ENCODE data around the gene HIBCH.
A peak's percentile ranks its signal among the peaks of the same experiment; 100 is the strongest.
"Not testable (repeated sequence)": the region's sequence is repeated elsewhere in the genome, so short reads cannot be mapped to it uniquely, and the experiment has no call there.

Gene HIBCH

DNA sequence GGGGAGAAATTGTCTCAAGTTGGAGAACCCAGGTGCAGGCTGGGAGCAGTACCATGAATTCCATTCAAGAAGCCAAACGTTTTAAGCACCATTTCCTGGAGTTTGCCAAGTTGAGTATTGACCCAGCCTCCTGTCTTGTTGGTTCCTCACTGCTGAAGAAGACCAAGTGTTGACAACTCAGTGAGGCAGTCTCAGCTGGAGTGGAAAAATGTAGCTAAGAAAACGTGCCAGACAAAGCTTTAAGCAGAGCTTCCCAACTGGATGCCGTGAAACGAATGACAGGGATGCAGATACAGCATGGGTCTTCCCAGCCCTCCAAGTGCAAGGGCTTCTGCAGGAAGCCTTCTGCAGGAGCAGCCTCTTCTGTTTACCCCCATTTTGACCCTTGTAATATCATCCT lies 23.0 kb upstream of the HIBCH start:
- no peak for DNase-seq

GRCh38 chr2:190340369-190340768 lies 20.7 kb upstream of the HIBCH start:
- no peak for DNase-seq

- DNase-seq: no peak
These were observed 19.8 kb upstream of the HIBCH start for GRCh38 chr2:190339394-190339793.

DNA sequence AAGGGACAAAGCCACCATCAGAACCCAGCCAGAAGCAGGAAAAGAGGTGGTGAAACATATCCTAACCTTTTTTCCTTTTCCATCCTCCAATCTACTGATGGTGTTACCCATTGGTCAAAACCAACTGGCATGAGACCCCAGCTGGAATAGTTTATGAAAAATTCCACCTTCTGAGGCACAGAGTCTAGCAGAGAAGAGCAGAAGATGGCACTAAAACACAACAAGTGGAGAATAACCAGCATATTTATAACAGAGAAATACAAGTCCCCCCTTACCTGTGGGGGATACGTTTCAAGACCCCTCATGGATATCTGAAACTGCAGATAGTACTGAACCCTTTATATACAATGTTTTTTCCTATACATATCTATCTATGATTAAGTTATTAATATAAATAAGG lies 18.8 kb upstream of the HIBCH start:
- DNase-seq: no peak

DNA sequence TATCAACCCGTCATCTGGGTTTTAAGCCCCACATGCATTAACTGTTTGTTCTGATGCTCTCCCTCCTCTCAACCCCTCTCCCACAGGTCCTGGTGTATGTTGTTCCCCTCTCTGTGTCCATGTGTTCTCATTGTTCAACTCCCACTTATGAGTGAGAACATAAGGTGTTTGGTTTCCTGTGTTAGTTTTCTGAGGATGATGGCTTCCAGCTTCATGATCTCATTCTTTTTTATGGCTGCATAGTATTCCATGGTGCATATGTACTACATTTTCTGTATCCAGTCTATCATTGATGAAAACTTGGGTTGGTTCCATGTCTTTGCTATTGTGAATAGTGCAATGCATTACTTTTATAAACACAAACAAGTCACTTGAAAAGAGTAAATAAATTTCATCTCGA lies 16.8 kb upstream of the HIBCH start:
- no peak for DNase-seq

DNA sequence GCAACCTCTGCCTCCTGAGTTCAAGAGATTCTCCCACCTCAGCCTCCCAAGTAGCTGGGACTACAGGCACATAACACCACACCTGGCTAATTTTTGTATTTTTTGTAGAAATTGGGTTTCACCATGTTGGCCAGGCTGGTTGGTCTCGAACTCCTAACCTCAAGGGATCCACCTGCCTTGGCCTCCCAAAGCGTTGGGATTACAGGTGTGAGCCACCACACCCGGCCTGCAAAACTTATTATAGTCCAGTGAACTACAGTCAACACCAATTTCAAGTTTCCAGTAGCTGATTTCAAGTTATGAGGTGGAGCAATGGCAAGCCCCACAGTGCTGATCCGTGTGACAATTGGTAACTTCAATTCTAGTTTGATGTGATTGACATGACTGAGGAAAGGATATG lies 16.0 kb upstream of the HIBCH start:
- DNase-seq: not testable (repeated sequence)

GRCh38 chr2:190335225-190335559 lies 15.6 kb upstream of the HIBCH start:
- no peak for DNase-seq

GRCh38 chr2:190334479-190335224 lies 15.0 kb upstream of the HIBCH start:
- DNase-seq: no peak

GRCh38 chr2:190333928-190334327 lies 14.3 kb upstream of the HIBCH start:
- no peak for DNase-seq

GRCh38 chr2:190333395-190333794 lies 13.8 kb upstream of the HIBCH start:
- DNase-seq: no peak

DNA sequence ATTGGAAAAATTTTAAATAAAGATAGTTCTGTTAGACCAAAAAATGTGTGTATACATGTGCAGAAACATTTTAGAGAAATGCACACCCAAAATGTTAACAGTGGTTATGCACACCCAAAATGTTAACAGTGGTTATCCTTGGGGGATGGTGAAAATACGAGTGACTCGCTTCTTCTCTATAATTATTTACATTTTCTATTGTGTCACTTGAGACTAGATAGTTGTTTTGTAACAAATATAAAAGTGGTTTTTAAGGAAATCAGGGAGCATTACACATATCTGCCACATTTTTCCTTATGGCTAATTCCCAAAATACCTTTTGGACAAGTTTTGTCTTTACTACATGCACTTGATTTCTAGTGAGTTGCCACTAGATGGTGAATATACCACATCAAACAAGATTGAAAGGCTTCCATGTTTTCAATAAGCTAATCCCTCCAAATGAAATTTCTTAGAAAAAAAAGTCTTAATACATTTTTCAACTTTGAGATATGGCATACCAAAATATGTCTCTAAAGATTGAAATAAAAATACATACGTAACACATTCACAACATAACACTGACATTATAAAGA lies 9.0 kb upstream of the HIBCH start:
- no peak for DNase-seq

DNA sequence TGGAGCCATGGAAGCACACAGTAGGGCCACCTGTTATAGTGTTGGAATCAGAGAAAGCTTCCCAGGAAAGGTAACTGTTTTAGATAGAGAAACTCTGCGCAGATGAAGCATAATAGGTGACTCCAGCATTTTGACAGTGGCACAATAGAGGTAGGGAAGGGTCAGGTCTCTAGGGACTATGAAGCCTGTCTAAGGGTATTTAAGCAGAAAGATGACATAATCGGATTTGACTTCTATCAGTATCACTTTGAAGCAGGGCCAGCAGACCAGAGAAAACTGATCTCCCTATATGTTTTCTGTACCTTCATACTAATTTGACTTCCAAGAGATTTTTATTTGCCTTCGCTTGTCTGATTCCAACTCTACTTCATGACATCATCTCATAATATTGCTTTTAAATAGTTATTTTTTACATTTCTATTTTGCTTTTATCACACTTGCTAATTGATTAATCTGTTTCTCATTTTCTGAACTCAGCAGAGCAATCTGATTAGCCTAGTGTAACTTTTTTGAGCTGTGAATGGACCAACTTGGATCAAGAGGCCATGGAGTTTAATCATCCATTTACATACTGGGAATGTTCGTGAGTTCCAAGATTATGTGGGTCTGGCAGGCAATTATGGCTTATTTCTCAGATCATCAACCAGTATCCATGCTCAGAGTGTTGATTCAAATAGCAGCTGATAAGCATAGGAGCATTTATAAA lies 8.4 kb upstream of the HIBCH start:
- no peak for DNase-seq

GRCh38 chr2:190325588-190325987 lies 6.0 kb upstream of the HIBCH start:
- no peak for DNase-seq

- no peak for DNase-seq
These were observed 3.8 kb upstream of the HIBCH start for GRCh38 chr2:190323406-190323805.

- DNase-seq: no peak
These were observed 1.1 kb upstream of the HIBCH start for GRCh38 chr2:190320696-190321095.

DNA sequence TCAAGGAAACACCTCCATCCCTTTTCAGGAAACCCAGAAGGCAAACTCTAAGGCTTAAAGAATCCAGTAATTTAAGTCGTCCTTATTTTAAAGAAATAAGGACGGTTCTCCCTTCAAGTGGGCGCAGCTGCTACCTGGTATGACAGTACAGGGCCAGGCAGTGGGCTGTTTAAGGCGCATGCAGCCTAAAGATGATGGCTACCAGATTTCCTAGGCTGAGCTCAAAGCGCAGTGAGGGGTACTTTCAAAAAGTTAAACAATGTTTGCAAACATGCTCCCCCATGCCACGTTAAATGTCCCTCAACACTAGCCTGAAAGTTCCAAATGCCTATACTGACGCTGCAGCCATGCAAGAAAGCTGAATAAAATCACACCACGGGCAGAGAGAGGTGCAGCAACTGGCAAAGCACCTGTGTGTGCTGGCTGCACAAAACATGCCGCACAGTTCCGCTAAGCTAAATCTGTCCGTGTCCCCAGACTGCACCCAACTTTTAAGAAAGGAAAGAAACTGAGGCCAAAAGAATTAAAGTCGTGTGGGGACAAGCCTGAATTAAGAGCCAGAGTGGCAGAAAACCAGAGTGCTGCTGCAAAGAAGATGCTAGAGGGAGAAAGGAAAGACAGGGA lies 583 bp downstream of the HIBCH start:
- no peak for DNase-seq

DNA sequence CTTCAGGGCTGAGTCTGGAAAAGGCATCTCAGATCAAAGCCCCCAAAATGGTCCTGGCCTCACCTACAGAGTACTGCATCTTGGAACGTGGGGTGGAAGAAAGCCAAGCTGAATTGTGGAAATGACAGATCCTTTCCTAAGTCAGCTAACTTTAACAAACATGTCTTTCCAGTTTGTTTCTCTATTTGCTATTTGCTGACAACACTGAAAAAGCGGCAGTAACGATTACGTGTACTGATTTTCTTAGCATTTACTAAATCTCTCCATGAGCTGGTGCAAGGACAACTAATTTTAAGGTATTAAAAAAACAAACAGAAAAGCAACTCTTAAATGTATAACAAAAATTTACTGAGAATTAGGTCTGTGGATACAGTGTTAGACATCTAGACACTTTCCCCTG lies 1.1 kb downstream of the HIBCH start:
- no peak for DNase-seq

GRCh38 chr2:190315273-190315672 lies 4.4 kb downstream of the HIBCH start:
- peak; percentile 66 for DNase-seq

DNA sequence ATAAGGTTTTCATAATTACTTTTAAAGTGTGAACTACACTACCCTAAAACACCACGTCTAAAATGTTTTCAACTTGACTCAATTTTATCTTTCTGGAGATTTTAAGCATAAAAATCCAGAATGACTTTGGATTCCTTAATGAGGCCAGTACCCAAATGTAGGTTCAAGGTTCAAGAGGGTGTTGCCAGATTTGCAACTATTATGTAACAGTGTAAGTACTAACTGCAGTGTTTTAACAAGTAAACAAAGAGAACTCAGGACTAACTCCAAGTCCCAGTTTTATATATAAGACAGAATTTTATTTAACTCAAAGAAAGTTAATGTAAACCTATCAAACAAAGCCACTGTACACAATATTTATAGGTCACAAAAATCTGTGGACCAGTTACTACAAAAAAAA lies 5.7 kb downstream of the HIBCH start:
- no peak for DNase-seq

- DNase-seq: not testable (repeated sequence)
These were observed 7.0 kb downstream of the HIBCH start for GRCh38 chr2:190312635-190313025.

- no peak for DNase-seq
These were observed 7.6 kb downstream of the HIBCH start for GRCh38 chr2:190311893-190312634.

- no peak for DNase-seq
These were observed 11.6 kb downstream of the HIBCH start for GRCh38 chr2:190308031-190308430.

GRCh38 chr2:190304404-190304803 lies 15.2 kb downstream of the HIBCH start:
- no peak for DNase-seq

Data from DMS79 treated with DMSO at 0.1 percent for 48 hours (cell line).